Fibroblast of mammary gland (primary cell): Measurements from ENCODE around the gene PDLIM7.

Experiments
- DNase-seq: peaks from one replicate; pipeline ENCODE4 v3.0.0-alpha.2; 2010; ENCODE audit warnings: low read depth
- H3K4me3 ChIP-seq: 2 replicates; pipeline ENCODE4 v1.5.1; 2011; ENCODE audit warnings: low read depth, mild to moderate bottlenecking, low read length, moderate library complexity; ENCODE audit not compliant: control insufficient read depth
- TF ChIP-seq, protein P1 (sequence below): conservative IDR thresholded peaks from 2 replicates; pipeline ENCODE4 v1.5.1; 2011; ENCODE audit warnings: low read depth, low read length, inconsistent platforms; ENCODE audit not compliant: control insufficient read depth, insufficient read depth

PDLIM7 gene

DNA sequence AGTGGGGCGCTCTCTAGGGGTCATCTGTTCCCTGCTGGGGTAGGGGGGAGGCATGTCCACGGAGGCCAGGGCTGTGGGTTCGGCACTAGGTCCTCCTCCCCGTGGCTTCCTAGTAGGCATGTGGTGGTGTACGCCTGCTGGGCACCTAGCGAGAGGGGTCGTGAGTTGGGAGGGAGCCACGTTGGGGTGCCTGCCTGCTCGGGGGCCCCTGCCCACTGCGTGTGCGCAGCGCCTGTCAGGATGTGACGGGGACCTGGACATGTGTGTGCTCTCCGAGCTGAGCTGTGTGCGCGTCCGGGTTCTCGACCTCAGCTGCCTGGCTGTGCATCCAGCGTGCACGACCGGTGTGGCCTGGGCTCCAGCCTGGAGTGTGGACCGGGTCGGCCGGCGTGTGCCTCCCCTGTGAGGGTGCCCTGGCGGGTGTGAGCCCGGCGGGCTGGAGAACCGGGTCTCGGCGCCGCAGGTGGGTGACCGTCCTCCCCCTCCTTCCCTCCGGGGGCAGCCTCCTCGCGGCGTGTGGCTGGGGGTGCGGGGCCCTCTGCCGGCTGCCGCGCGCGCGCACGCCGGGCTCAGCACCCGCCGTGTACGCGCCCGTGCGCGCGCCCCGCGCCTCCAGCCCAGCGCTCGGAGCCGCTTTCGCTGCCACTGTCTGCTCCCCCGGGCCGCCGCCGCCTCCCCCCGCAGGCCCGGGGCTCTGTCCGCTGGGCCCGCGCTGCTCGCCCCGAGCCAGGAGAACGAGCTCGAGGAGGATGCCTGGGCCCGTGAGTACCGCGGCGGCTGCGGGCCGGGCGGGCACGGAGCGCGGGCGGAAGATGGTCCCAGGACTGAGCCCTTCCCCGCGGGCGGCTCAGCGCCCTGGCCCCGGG is 51.0 kb downstream of the PDLIM7 start, which contains the start of gene PRR7:
Gene PRR7 (plus strand): TSS at position 615 of the 866 bp plus-strand sequence. CDS start 8,254 bp downstream, outside the sequence.
- DNase-seq: peak; percentile 58
- H3K4me3 ChIP-seq: peak within 1 kb of the TSS; percentile 62
- TF ChIP-seq, protein P1, sequence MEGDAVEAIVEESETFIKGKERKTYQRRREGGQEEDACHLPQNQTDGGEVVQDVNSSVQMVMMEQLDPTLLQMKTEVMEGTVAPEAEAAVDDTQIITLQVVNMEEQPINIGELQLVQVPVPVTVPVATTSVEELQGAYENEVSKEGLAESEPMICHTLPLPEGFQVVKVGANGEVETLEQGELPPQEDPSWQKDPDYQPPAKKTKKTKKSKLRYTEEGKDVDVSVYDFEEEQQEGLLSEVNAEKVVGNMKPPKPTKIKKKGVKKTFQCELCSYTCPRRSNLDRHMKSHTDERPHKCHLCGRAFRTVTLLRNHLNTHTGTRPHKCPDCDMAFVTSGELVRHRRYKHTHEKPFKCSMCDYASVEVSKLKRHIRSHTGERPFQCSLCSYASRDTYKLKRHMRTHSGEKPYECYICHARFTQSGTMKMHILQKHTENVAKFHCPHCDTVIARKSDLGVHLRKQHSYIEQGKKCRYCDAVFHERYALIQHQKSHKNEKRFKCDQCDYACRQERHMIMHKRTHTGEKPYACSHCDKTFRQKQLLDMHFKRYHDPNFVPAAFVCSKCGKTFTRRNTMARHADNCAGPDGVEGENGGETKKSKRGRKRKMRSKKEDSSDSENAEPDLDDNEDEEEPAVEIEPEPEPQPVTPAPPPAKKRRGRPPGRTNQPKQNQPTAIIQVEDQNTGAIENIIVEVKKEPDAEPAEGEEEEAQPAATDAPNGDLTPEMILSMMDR: no peak

- DNase-seq: no peak
- H3K4me3 ChIP-seq: peak overlapping the region; percentile 62
- TF ChIP-seq, protein P1: no peak
These were observed 51.5 kb downstream of the PDLIM7 start for GRCh38 chr5:177445917-177446199.

DNA sequence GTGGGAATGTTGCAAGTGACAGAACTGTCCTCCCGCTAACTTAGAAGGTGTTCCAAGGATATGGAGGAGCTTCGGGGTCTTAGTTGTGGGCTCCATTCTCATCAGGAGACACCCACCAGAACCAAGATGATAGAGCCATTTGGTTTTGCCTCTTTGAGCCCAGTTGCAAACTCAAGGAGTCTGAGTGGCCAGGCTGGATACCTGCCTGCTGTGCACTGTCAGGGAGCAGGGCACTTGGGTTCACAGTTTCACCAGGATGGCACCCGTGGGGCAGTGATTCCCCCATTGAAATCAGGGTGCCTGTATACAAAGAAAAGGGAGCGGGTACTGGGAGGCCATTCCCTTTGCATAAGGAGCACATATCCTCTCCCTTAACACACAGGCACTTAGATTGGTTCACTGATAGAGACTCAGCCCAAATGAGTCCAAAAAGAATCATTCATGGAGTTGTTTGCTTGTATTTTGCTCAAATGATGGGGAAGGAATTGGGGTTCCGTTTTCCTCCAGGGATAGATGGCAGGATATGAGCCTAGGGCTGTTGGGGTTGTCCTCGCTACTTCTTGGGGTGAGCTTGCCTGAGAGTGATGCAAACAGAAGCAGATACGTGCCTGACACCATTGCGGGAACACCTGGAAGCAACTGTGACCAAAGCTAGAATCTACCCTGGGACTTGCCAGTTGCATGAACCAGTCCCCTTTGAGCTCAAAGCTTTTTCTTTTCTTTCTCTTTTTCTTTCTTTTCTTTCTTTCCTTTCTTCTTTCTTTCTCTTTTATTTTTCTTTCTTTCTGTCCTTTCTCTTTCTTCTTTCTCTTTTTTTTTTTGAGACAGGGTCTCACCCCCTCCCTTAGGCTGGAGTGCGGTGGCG is 52.1 kb downstream of the PDLIM7 start:
- TF ChIP-seq, protein P1: no peak
- no peak for DNase-seq
- no peak overlapping the region for H3K4me3 ChIP-seq

GRCh38 chr5:177444106-177445051 is 53.0 kb downstream of the PDLIM7 start:
- H3K4me3 ChIP-seq: no peak overlapping the region
- TF ChIP-seq, protein P1: no peak
- DNase-seq: no peak

DNA sequence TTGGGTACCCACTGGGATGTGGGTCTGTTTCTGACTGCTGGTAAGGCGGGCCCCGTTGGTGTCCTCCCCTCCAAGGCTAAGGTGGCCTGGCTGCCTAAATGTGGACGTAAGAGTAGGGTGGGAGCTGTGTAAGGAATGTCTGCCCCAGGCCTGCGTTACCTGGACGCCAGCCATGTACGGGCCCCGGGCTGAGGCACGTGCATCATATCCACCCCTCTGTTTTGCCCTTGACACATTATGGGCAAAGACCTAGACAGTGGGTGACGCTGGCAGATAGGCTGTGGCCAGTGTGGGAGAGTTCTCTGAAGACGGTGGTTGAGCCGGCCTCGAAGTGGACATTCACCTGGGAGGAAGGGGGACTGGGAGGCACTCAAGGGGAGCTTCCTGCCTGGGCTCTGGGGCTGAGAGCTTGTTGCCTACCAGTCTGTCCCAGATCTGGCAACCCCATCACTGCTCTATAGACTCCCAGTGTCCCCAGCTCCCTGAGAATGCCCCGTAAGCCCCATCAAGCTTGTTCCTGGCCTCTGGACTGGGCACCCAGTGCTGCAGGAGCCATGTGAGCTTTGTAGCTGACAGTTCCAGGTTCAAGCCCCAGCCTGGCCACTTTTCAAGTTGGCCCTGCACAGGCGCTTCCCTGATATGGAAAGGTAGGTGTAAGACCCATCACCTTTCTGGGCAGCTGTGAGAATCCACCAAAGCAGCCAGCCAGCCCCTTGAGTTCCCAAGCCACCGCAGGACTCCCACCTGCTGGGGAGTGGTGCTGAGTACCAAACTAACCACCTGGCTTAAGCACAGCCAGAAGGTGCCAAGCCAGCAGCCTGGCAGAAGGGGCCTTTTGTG is 54.0 kb downstream of the PDLIM7 start:
- H3K4me3 ChIP-seq: no peak overlapping the region
- no peak for DNase-seq
- TF ChIP-seq, protein P1: no peak
